Activated naive CD4-positive, alpha-beta T cell treated with anti-CD3 and anti-CD28 coated beads, Interleukin-2, amount 10 ng/mL, durations not matched to agents 5 hours and 36 hours (primary cell): Measurements from ENCODE around the gene SRC. TPM values are rescaled to one million over a fixed set of nuclear protein-coding genes. Genes with fewer than 3 reads are reported as not detected.

Experiments
- total RNA-seq, 2 experiments: library from RNA; stranded (reverse); gene quantifications; one replicate each; pipeline ENCODE4 v1.2.3, GENCODE V29; 2021

SRC gene
- total RNA-seq: 1 to 10 TPM; 1.2 to 1.3 TPM

GRCh38 chr20:37345339-37346235 lies at the start of gene SRC:
Gene SRC (plus strand): TSS chr20:37346140. CDS start chr20:37384154, 38,014 bp downstream.

Other genes starting within 250 kb of the SRC start
- 100 to 1,000 TPM; 137 to 143 TPM for gene RPN2, start 166.8 kb upstream of the SRC start, total RNA-seq
- gene MROH8, start 166.6 kb upstream of the SRC start, total RNA-seq: 1 to 10 TPM; 2.6 to 3.3 TPM
- not detected for gene GHRH, start 84.3 kb upstream of the SRC start, total RNA-seq
- 1 to 10 TPM; 9.4 to 9.6 TPM for gene MANBAL, start 56.5 kb upstream of the SRC start, total RNA-seq
- gene NNAT, start 175.1 kb downstream of the SRC start, total RNA-seq: under 1 TPM in 1 of 2 experiments, not detected in 1; 0.20 TPM
- gene BLCAP, start 181.7 kb downstream of the SRC start, total RNA-seq: 10 to 100 TPM; 43.5 to 46.8 TPM